ENCODE results near the gene AGRN. TPM values are rescaled to one million over a fixed set of nuclear protein-coding genes. Genes with fewer than 3 reads are reported as not detected.
"Not testable (repeated sequence)": the region's sequence is repeated elsewhere in the genome, so short reads cannot be mapped to it uniquely, and the experiment has no call there.

The AGRN gene
- total RNA-seq, 4 donors from 2014 or later, result 50.6 to 84.8 (median 71.1) TPM

DNA sequence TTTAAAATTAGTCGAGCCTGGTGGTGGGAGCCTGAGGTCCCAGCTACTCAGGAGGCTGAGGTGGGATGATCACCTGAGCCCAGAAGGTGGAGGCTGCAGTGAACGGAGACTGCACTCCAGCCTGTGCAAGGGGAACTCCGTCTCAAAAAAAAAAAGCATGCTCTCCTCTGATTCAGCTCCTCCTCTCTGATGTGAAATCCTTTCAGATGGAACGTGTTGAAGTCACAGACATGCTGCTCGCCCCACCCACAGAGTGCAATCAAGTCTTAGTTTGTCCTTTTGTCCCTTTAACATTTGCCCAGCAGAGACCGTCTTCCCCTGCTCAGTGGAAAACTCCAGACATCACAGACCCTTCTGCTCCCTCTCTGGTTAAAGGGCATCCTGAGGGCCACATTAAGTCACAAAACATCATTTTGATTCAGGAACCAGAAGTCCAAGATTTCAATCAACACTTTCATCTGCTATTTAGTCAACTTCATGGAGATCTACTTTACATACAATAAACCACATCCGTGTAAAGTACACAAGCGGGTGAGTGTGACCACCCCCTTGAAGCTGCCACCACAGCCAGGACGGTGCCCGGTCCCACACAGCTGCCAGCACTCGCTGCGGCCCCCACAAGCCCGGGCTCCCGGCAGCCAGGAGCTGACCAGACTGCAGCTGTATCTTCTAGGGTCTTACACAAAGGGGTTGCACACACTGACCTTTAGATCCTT lies 73.1 kb downstream of the AGRN start:
- Histone ChIP-seq H3K27ac (no peak overlapping the region), H3K36me3 (no peaks in the 10 kb centered on the region), H3K9me3 (no peaks in the 10 kb centered on the region), H3K27me3 (no peaks in the 10 kb centered on the region), H3K4me3 (no peak overlapping the region), H3K4me1 (no peaks in the 10 kb centered on the region)
- no peak for DNase-seq (ENCODE audit: low spot score in 2 of 2)
- WGBS, result 87% methylated on average over 14 of the region's 14 CpGs
- TF ChIP-seq CTCF (IDR thresholded peaks at IDR 0.05), result no peak
- TF ChIP-seq EP300 (IDR thresholded peaks at IDR 0.05), result no peak
- TF ChIP-seq POLR2AphosphoS5 (IDR thresholded peaks at IDR 0.05), result no peak

DNA sequence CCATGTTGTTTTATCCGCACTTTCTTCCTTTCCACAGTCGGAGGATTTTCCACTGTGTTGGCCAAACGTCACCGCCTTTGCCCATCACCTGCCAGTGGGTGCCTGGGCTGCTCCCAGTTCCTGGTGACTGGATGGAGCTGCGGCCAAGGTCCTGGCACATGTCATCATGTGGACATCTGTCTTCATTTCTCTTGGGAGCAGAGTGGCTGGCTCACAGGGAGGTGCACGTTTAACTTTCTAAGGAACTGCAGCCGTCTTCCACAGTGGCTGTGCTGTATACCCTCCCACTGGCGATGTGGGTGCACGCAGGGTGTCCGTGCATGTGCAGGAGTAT lies 73.7 kb downstream of the AGRN start:
- no peaks in the 10 kb centered on the region for H3K36me3 ChIP-seq
- no peak overlapping the region for H3K4me3 ChIP-seq
- H3K4me1 ChIP-seq, result no peaks in the 10 kb centered on the region
- no peak for DNase-seq (ENCODE audit: low spot score in 2 of 2)
- H3K27ac ChIP-seq, result no peak overlapping the region
- WGBS, result 84% methylated on average over 10 of the region's 10 CpGs
- no peaks in the 10 kb centered on the region for H3K9me3 ChIP-seq
- H3K27me3 ChIP-seq, result no peaks in the 10 kb centered on the region
- TF ChIP-seq EP300 (IDR thresholded peaks at IDR 0.05) (no peak), CTCF (IDR thresholded peaks at IDR 0.05) (no peak), POLR2AphosphoS5 (IDR thresholded peaks at IDR 0.05) (no peak), POLR2A (IDR thresholded peaks at IDR 0.05) (no peak)

DNA sequence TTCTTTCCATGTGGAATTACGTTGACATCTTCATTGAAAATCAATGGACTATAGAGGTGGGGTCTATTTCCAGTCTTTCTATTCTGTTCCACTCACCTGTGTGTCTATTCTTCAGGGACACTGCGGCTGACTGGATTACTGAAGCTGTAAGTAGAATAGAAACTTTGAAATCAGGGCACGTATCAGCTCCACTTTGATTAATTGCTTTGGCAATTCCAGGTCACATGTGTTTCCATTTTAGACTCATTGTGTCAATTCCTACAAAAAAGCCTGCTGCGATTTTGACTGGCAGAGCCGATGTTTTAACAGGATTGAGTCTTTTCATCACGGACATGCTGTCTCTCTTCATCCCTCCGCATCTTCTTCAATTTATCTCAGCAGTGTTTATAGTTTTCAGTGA lies 75.1 kb downstream of the AGRN start:
- no peaks in the 10 kb centered on the region for H3K27me3 ChIP-seq
- DNase-seq (ENCODE audit: low spot score in 2 of 2), result no peak
- H3K4me1 ChIP-seq, result no peaks in the 10 kb centered on the region
- no peak overlapping the region for H3K4me3 ChIP-seq
- no peak for TF ChIP-seq POLR2AphosphoS5 (IDR thresholded peaks at IDR 0.05)
- H3K9me3 ChIP-seq, result no peaks in the 10 kb centered on the region
- H3K27ac ChIP-seq, result no peak overlapping the region
- WGBS, result 89% methylated on average over 7 of the region's 7 CpGs
- no peaks in the 10 kb centered on the region for H3K36me3 ChIP-seq

DNA sequence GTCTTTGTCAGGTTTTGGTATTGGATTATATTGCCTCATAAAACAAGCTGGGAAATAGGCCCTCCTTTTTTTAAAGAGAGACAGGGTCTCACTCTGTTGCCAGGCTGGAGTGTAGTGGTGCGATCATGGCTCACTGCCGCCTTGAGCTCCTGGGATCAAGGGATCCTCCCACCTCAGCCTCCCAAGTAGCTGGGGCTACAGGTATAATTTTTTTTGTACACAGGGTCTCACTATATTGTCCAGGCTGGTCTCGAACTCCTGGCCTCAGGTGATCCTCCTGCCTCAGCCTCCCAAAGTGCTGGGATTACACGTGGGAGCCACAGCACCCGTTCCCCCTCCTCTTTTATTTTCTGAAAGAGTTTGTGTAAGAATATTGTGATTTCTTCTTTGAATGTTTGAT lies 76.2 kb downstream of the AGRN start:
- not testable (repeated sequence) for DNase-seq (ENCODE audit: low spot score in 2 of 2); H3K9me3 ChIP-seq; H3K27ac ChIP-seq; H3K4me3 ChIP-seq; H3K27me3 ChIP-seq; H3K36me3 ChIP-seq; H3K4me1 ChIP-seq
- WGBS, result 97% methylated on average over 5 of the region's 5 CpGs

- no peak for DNase-seq (ENCODE audit: low spot score in 2 of 2)
- no peak for TF ChIP-seq EP300 (IDR thresholded peaks at IDR 0.05)
- no peak for TF ChIP-seq POLR2AphosphoS5 (IDR thresholded peaks at IDR 0.05)
- no peak for TF ChIP-seq POLR2A (IDR thresholded peaks at IDR 0.05)
- no peak for TF ChIP-seq CTCF (IDR thresholded peaks at IDR 0.05)
- H3K4me1 ChIP-seq, result no peaks in the 10 kb centered on the region
- H3K36me3 ChIP-seq, result no peaks in the 10 kb centered on the region
- H3K9me3 ChIP-seq, result no peaks in the 10 kb centered on the region
- H3K27me3 ChIP-seq, result no peaks in the 10 kb centered on the region
- no peak overlapping the region for H3K4me3 ChIP-seq
- no peak overlapping the region for H3K27ac ChIP-seq
- 86% methylated on average over 18 of the region's 18 CpGs for WGBS
Observed at GRCh38 chr1:1098681-1099421, 78.9 kb downstream of the AGRN start.

DNA sequence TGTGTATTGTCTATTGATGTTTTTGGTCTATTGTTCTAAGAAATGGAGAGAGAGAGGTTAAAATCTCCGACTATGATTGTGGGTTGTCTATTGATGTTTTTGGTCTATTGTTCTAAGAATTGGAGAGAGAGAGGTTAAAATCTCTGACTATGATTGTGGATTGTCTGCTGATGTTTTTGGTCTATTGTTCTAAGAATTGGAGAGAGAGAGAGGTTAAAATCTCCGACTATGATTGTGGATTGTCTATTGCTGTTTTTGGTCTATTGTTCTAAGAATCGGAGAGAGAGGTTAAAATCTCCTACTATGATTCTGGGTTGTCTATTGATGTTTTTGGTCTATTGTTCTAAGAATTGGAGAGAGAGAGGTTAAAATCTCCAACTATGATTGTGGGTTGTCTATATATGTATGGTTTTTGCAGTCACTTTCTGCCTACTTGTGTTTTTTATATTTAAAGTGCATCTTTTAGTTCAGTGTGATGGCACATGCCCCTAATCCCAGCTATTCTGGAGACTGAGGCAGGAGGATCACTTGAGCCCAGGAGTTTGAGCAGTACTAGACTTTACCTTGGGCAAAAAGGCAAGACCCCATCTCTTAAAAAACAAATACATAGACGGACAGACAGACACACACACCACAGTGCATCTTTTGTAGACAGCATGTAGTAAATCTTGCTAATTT lies 79.7 kb downstream of the AGRN start:
- DNase-seq (ENCODE audit: low spot score in 2 of 2), result no peak
- H3K4me1 ChIP-seq, result no peaks in the 10 kb centered on the region
- no peak overlapping the region for H3K27ac ChIP-seq
- TF ChIP-seq CTCF (IDR thresholded peaks at IDR 0.05) (no peak), POLR2AphosphoS5 (IDR thresholded peaks at IDR 0.05) (no peak), POLR2A (IDR thresholded peaks at IDR 0.05) (no peak), EP300 (IDR thresholded peaks at IDR 0.05) (no peak)
- no peaks in the 10 kb centered on the region for H3K27me3 ChIP-seq
- H3K4me3 ChIP-seq, result no peak overlapping the region
- WGBS, result 81% methylated on average over 4 of the region's 4 CpGs
- no peaks in the 10 kb centered on the region for H3K36me3 ChIP-seq
- no peaks in the 10 kb centered on the region for H3K9me3 ChIP-seq

Measured in suprapubic skin (tissue), 4 donors.